PC-3 (cell line): ENCODE results near the gene SLC6A7.

ENCODE experiments used
- CTCF ChIP-seq: fragments of 300-600 bp; sonication (generic); conservative IDR thresholded peaks from 2 replicates; pipeline ENCODE4 v1.5.1; 2017; ENCODE audit warnings: antibody characterized with exemption, low read depth, mild to moderate bottlenecking, low read length
- EZH2 ChIP-seq: fragments of 300-600 bp; sonication (generic); IDR thresholded peaks from one replicate; pipeline ENCODE4 v1.6.1; 2017; ENCODE audit warnings: antibody characterized with exemption, mild to moderate bottlenecking, low read length; ENCODE audit not compliant: unreplicated experiment

GRCh38 chr5:150173161-150173560 is 16.7 kb upstream of the SLC6A7 start:
- TF ChIP-seq CTCF (no peak), EZH2 (no peak)
